Tibial nerve (tissue), 4 donors: ENCODE data around the gene STK10. TPM values are rescaled to one million over a fixed set of nuclear protein-coding genes. Genes with fewer than 3 reads are reported as not detected.

Experiments used
- DNase-seq, 2 donors: peaks; one replicate each; pipeline ENCODE4 v3.0.0-alpha.2; 2019; ENCODE audit warnings: low spot score in 2 of 2
- H3K27ac ChIP-seq, 4 donors: fragments of 200-600 bp; sonication (generic) in 3 of 4; one replicate each; pipeline ENCODE4 v1.5.1; 2017 to 2019; ENCODE audit warnings: mild to moderate bottlenecking in 1 of 4
- H3K27me3 ChIP-seq, 2 donors: fragments of 200-600 bp; sonication (generic) in 1 of 2; one replicate each; pipeline versions ENCODE4 v1.5.1 to v1.6.0; 2017 to 2019
- H3K36me3 ChIP-seq, 3 donors: fragments of 200-600 bp; sonication (generic); one replicate each; pipeline ENCODE4 v1.5.1; 2018 to 2019
- H3K4me1 ChIP-seq, 4 donors: fragments of 200-600 bp; sonication (generic) in 3 of 4; one replicate each; pipeline ENCODE4 v1.5.1; 2017 to 2019
- H3K4me3 ChIP-seq, 4 donors: fragments of 200-600 bp; sonication (generic) in 3 of 4; one replicate each; pipeline ENCODE4 v1.5.1; 2017 to 2019; ENCODE audit warnings: mild to moderate bottlenecking in 1 of 4, moderate library complexity in 1 of 4
- H3K9me3 ChIP-seq, 4 donors: fragments of 200-600 bp; sonication (generic) in 3 of 4; one replicate each; pipeline ENCODE4 v1.5.1; 2017 to 2019
- EP300 ChIP-seq, 2 donors: sonication (generic); formaldehyde crosslinking; IDR thresholded peaks; one replicate each; pipeline ENCODE4 v1.6.1; 2017; ENCODE audit warnings: antibody characterized with exemption in 2 of 2, mild to moderate bottlenecking in 1 of 2
- POLR2A ChIP-seq, 2 donors: fragments of 450-650 bp; IDR thresholded peaks; one replicate each; pipeline ENCODE4 v1.6.1; 2017; ENCODE audit warnings: antibody characterized with exemption in 2 of 2, mild to moderate bottlenecking in 2 of 2, moderate library complexity in 2 of 2
- WGBS, 2 donors: methylation state at CpG; one replicate each; pipeline ENCODE4 v1.1.5; 2018; 5-methylcytosine and 5-hydroxymethylcytosine counted together
- total RNA-seq, 4 donors: library from RNA; depleted of rRNA; stranded (reverse); fragments of >200 nt; gene quantifications; one replicate each; pipeline ENCODE4 v1.1.0, GENCODE V29; 2016
- TF ChIP-seq, protein P1 (sequence below), 5 experiments: fragments of 200-600 bp in 3 of 5; fragments of 450-650 bp in 2 of 5; sonication (generic) in 3 of 5; IDR thresholded peaks; one replicate each; pipeline ENCODE4 v1.5.1; 2016 to 2019; ENCODE audit warnings: antibody characterized with exemption in 5 of 5, mild to moderate bottlenecking in 3 of 5, moderate library complexity in 2 of 5

Gene STK10
- total RNA-seq, 4 donors from 2014 or later: 35.4 to 75.6 (median 48.0) TPM

DNA sequence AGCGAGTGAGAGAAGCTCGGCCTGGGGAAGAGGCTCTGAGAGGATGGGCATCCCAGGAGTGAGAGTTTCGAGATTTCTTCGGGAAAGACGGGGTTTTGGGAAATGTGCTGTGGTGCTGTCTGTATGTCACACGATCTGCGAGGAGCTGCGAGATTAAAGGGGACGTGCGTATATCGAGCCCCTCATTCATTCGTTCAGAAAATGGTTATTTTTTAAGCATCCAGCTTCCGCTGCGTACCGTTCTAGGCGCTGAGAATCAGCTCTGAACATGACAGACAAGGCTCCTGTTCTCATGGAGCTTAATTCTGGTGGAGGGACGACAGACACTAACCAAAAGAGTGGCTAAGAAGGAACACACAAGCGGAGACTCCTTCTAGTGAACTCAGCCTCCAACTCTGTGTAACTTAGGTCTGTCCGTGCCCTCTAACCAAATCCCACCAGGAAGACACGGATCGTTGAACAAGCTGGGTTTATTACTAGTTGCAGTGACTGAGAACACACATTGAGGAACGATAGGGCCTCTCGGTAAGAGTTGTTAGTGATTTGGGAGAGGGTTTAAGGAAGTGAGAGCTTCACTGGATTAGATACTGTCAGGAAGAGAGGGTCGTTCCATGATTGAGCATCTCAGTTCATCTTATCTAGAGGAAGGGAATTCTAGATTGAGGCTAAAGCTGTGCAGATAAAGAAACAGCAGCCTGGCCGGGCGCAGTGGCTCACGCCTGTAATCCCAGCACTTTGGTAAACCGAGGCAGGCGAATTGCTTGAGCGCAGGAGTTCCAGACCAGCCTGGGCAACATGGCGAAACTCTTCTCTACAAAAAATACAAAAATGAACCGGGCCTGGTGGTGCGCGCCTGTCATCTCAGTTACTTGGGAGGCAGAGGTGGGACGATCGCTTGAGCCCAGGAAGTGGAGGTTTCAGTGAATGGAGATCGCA, 180.6 kb downstream of the STK10 start:
- no peaks in the 10 kb centered on the region for H3K9me3 ChIP-seq
- no peak for DNase-seq
- no peaks in the 10 kb centered on the region for H3K36me3 ChIP-seq
- TF ChIP-seq EP300 (IDR thresholded peaks at IDR 0.05) (no peak), POLR2A (IDR thresholded peaks at IDR 0.05) (no peak)
- TF ChIP-seq, protein P1, sequence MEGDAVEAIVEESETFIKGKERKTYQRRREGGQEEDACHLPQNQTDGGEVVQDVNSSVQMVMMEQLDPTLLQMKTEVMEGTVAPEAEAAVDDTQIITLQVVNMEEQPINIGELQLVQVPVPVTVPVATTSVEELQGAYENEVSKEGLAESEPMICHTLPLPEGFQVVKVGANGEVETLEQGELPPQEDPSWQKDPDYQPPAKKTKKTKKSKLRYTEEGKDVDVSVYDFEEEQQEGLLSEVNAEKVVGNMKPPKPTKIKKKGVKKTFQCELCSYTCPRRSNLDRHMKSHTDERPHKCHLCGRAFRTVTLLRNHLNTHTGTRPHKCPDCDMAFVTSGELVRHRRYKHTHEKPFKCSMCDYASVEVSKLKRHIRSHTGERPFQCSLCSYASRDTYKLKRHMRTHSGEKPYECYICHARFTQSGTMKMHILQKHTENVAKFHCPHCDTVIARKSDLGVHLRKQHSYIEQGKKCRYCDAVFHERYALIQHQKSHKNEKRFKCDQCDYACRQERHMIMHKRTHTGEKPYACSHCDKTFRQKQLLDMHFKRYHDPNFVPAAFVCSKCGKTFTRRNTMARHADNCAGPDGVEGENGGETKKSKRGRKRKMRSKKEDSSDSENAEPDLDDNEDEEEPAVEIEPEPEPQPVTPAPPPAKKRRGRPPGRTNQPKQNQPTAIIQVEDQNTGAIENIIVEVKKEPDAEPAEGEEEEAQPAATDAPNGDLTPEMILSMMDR (IDR thresholded peaks at IDR 0.05): no peak
- no peaks in the 10 kb centered on the region for H3K27me3 ChIP-seq
- 28 to 31% methylated on average over 37 of the region's 37 CpGs for WGBS, 2 donors
- H3K4me1 ChIP-seq: peaks cover 0 to 43% (median 30%) of the 10 kb centered on the region in 4 donors
- H3K27ac ChIP-seq: peak overlapping the region; percentile 94 to 96 (median 95)
- H3K4me3 ChIP-seq: peak overlapping the region; percentile 88 to 98 (median 92)

DNA sequence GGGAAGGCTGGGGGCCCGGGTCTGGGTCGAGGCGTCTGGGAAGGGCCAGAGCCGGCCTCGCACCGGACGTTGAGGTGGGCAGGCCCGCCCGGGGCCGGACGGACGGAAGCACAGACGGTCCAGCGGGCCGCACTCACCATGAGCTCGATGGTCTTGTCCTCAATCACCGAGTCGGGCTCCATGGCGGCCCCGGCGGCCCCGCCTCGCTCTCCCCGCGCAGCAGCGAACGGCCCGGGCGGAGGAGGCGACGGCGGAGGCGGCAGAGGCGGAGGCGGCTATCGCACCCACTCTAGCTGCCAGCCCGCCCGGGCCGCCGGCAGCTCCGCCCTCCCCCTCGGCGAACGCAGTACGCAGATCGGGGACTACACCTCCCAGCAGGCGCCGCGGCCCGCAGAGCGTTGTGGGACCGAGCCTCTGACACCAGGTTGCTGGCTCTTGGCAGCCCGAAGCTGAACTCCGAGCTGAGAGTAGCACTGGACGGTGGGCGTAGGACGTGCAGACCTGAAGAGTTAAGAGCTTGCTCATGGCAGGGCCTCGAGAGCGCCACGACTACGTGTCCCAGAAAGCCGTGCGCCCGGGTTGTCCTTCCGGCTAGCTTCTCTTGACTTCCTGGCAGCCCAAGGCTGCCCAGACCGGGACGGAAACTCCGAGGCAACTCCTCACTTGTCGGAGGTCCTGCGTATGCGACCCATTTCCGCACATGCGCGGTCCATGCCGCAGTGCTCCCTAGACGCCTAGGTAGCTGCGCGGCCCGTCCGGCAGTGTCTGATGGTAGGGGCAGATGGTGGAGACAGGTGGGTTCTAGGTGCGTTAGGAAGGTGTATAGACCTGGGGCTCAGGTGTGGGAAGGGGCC, 181.5 kb downstream of the STK10 start, which contains the start of gene FBXW11:
TSS of gene FBXW11 (minus strand) at position 318 of the 854 bp plus-strand sequence. CDS start at position 182, 136 bp downstream.
- H3K27ac ChIP-seq: peak within 1 kb of the TSS; percentile 94 to 96 (median 95)
- WGBS, 2 donors: 0% methylated on average over 26 to 67 of the region's 81 CpGs
- TF ChIP-seq POLR2A (IDR thresholded peaks at IDR 0.05): peak; percentile 50 to 73
- TF ChIP-seq EP300 (IDR thresholded peaks at IDR 0.05): peak; percentile 82 to 92
- TF ChIP-seq, protein P1 (IDR thresholded peaks at IDR 0.05): peak in 2 of 5 experiments; percentile 7 to 51
- DNase-seq: peak; percentile 81 to 87
- H3K9me3 ChIP-seq: no peaks in the 10 kb centered on the region
- H3K27me3 ChIP-seq: no peaks in the 10 kb centered on the region
- H3K4me3 ChIP-seq: peak within 1 kb of the TSS; percentile 88 to 98 (median 92)
- H3K4me1 ChIP-seq: peaks cover 0 to 52% (median 31%) of the 10 kb centered on the region in 4 donors
- no peaks in the 10 kb centered on the region for H3K36me3 ChIP-seq

DNA sequence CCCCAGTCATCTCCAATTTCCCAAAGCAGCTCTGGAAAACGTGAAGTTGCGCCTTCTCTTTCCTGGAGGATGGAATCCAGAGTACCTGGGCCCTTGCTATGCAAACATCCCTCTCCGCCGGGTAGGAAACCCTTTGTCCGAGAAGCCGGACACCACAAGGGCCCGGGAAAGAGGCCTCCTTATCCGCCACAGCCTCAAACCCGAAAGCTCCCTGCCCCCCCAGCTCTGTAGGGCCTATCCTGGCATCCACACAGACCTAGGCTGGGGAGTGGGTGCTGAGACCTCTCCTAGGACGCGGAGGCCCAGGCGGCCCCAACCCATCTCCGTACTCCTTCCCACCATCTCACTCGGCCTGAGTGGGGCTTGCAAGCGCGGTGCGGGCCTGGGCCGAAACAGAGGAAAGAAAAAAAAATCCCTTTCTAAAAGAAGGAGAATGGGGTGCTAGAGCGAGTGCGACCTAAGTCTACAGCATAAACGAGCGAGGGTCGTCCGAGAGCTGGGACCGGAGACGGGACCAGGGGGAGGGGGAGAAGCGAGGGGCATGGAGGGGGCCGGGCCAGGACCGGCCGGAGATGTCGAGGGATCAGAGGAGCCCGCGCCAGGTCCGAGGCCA, 182.2 kb downstream of the STK10 start:
- peak in 1 of 2 donors; percentile 22 for DNase-seq
- Histone ChIP-seq H3K27ac (peak overlapping the region; percentile 94 to 96 (median 95)), H3K36me3 (no peaks in the 10 kb centered on the region), H3K27me3 (no peaks in the 10 kb centered on the region), H3K4me3 (peak overlapping the region; percentile 88 to 98 (median 92)), H3K9me3 (no peaks in the 10 kb centered on the region), H3K4me1 (peaks cover 0 to 59% (median 31%) of the 10 kb centered on the region in 4 donors)
- TF ChIP-seq POLR2A (IDR thresholded peaks at IDR 0.05): no peak
- TF ChIP-seq, protein P1 (IDR thresholded peaks at IDR 0.05): no peak
- 0 to 1% methylated on average over 31 to 34 of the region's 34 CpGs for WGBS, 2 donors

DNA sequence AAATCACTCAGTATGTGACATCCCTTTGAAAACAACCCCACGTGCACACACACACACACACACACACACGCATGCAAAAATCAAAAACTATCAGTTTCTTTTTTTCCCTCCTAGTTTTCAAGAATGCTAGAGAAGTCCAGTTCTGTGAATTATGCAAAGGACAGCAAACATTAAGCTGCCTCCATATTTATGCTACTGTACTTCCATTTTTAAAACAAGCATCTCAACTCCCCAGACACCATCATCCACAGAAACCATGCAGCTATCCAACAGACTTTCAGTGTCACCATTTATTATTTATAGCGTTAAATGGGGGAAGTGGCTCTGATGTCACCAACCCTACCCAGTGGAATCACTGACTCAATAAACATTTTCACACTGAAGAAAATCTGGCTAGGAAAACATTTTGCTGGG, 183.2 kb downstream of the STK10 start:
- WGBS, 2 donors: 26 to 33% methylated on average over 3 of the region's 3 CpGs
- no peaks in the 10 kb centered on the region for H3K27me3 ChIP-seq
- peaks cover 0 to 69% (median 35%) of the 10 kb centered on the region in 4 donors for H3K4me1 ChIP-seq
- no peaks in the 10 kb centered on the region for H3K36me3 ChIP-seq
- H3K9me3 ChIP-seq: no peaks in the 10 kb centered on the region
- TF ChIP-seq, protein P1 (IDR thresholded peaks at IDR 0.05): no peak
- TF ChIP-seq EP300 (IDR thresholded peaks at IDR 0.05): no peak
- no peak for TF ChIP-seq POLR2A (IDR thresholded peaks at IDR 0.05)
- no peak for DNase-seq
- H3K27ac ChIP-seq: peak overlapping the region in 3 of 4 donors; percentile 94 to 96 (median 95)
- peak overlapping the region; percentile 88 to 98 (median 92) for H3K4me3 ChIP-seq
